Vagina (tissue), 2 donors: ENCODE results near the gene AMBRA1.

Source experiments
- POLR2A ChIP-seq, 2 donors: fragments of 450-650 bp; IDR thresholded peaks; one replicate each; pipeline ENCODE4 v1.6.1; 2017; ENCODE audit warnings: antibody characterized with exemption in 2 of 2, mild to moderate bottlenecking in 2 of 2, moderate library complexity in 2 of 2
- TF ChIP-seq, protein P1 (sequence below), 3 experiments: fragments of 450-650 bp in 2 of 3; fragments of 200-600 bp in 1 of 3; sonication (generic) in 1 of 3; IDR thresholded peaks; one replicate each; pipeline ENCODE4 v1.5.1; 2017 to 2019; ENCODE audit warnings: antibody characterized with exemption in 3 of 3, mild to moderate bottlenecking in 2 of 3, moderate library complexity in 2 of 3

DNA sequence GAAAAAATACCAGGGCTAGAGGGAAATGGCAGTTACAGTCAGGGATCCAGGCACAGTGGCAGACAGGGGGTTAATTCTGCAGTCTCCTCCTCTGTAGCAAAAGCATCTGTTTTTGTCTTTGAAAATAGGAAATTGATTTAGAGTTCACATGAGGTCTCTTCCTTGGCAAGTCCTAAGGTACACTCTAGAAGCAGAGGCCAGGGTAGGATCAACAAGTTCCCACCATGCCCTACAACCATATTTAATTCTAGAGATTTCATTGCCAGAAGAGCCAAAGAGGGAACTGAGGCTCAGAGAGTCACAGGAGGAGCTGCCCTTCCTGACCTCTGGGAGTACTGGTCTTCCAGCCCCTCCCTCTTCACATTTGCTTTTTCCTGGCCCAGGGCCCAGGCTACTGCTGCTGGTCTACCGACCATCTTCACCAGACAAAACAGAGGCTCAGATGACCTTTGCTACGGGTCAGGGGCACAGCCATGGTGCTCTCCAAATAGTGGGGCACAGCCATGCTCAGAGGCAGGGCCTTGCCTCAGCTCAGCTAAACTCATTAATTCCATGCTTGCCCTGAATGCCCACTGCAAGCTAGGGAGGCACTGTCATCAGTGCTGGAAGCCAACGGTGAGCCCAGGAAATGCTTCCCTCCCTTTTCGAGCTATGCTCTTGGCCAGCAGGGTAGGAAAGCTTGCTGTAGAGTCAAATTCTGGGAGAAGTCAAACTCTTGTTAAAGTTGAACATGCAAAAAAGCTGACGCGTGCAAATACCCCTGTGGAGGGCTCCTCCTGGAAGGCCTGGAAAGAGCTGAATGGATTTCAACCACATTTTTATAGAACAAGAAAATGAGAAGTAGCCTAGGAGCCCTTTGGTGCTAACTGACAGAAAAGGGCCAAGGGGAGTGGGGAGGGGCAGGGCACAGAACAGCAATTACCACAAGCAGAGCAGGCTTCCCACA is 190.6 kb downstream of the AMBRA1 start:
- TF ChIP-seq, protein P1, sequence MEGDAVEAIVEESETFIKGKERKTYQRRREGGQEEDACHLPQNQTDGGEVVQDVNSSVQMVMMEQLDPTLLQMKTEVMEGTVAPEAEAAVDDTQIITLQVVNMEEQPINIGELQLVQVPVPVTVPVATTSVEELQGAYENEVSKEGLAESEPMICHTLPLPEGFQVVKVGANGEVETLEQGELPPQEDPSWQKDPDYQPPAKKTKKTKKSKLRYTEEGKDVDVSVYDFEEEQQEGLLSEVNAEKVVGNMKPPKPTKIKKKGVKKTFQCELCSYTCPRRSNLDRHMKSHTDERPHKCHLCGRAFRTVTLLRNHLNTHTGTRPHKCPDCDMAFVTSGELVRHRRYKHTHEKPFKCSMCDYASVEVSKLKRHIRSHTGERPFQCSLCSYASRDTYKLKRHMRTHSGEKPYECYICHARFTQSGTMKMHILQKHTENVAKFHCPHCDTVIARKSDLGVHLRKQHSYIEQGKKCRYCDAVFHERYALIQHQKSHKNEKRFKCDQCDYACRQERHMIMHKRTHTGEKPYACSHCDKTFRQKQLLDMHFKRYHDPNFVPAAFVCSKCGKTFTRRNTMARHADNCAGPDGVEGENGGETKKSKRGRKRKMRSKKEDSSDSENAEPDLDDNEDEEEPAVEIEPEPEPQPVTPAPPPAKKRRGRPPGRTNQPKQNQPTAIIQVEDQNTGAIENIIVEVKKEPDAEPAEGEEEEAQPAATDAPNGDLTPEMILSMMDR (IDR thresholded peaks at IDR 0.05): no peak
- no peak for TF ChIP-seq POLR2A (IDR thresholded peaks at IDR 0.05)
